ENCODE measurements around the gene SH2D7. TPM values are rescaled to one million over a fixed set of nuclear protein-coding genes. Genes with fewer than 3 reads are reported as not detected.

SH2D7 gene
- total RNA-seq, 1 experiment from 2014 or later = not detected

DNA sequence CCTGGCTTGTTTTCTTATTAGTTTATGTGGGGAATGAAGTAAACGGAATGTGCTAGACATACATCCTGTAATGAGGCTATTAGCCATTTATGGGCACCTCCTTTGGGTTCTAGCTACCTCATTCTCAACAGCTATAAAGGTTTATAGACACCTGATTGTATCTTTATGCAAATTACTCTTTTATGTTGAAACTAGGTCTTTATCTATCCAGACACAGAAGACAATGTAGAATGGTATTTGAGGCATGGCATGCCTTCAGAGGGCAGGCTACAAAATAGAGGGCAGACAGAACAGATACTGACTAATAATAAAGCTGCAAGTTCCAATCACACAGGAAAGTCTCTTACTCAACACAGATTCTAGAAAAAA is 41.9 kb upstream of the SH2D7 start:
- DNase-seq (ENCODE audit: unreplicated experiment) = no peak
- BruUV-seq (replicated peaks) = no TSS peak
- H3K36me3 Mint-ChIP-seq (ENCODE audit: insufficient read depth, unreplicated experiment) = peaks cover 29% of the 10 kb centered on the region
- H3K4me1 Mint-ChIP-seq (ENCODE audit: insufficient read depth, unreplicated experiment) = peaks cover 24% of the 10 kb centered on the region
- ChIA-PET POLR2A (no interaction called here), CTCF (interaction anchor here (0.5 to 2.4 kb wide), 4 partner anchors 31 to 83 kb away, joined by 5 to 12 read pairs (median 7); no protein-coding TSS in a partner anchor)
- intact Hi-C loops (cut with micrococcal nuclease) = no loop called here
- no peak overlapping the region for H3K4me3 Mint-ChIP-seq (ENCODE audit: unreplicated experiment)
- TF ChIP-seq, protein P1, sequence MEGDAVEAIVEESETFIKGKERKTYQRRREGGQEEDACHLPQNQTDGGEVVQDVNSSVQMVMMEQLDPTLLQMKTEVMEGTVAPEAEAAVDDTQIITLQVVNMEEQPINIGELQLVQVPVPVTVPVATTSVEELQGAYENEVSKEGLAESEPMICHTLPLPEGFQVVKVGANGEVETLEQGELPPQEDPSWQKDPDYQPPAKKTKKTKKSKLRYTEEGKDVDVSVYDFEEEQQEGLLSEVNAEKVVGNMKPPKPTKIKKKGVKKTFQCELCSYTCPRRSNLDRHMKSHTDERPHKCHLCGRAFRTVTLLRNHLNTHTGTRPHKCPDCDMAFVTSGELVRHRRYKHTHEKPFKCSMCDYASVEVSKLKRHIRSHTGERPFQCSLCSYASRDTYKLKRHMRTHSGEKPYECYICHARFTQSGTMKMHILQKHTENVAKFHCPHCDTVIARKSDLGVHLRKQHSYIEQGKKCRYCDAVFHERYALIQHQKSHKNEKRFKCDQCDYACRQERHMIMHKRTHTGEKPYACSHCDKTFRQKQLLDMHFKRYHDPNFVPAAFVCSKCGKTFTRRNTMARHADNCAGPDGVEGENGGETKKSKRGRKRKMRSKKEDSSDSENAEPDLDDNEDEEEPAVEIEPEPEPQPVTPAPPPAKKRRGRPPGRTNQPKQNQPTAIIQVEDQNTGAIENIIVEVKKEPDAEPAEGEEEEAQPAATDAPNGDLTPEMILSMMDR (IDR thresholded peaks at IDR 0.05; ENCODE audit: unreplicated experiment) = no peak
- no peaks in the 10 kb centered on the region for H3K9me3 Mint-ChIP-seq (ENCODE audit: unreplicated experiment)
- no peaks in the 10 kb centered on the region for H3K27me3 Mint-ChIP-seq (ENCODE audit: insufficient read depth, unreplicated experiment)
- H3K27ac Mint-ChIP-seq (ENCODE audit: low read depth, unreplicated experiment) = no peak overlapping the region

DNA sequence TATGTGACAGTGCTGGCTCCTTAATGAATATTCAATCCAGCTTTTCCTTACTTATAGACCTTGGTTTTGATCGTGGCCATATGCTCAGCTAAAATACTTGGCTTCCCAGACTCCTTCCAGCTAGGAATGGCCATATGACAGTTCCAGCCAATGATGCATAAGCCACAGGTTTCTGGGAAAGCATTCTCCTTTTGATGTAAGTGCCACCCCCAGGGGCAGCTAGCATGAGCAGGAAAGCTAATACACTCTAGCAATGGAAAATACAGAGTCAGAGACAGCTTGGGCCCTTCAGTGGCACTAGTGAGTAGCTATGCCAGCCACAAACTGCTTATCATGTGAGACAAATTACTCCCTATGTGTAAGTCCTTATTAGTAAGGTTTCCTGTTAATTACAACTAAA is 41.5 kb upstream of the SH2D7 start:
- POLR2A ChIA-PET = no interaction called here
- intact Hi-C loops (cut with micrococcal nuclease) = no loop called here
- Mint-ChIP-seq H3K4me1 (ENCODE audit: insufficient read depth, unreplicated experiment) (peaks cover 27% of the 10 kb centered on the region), H3K4me3 (ENCODE audit: unreplicated experiment) (no peak overlapping the region), H3K27ac (ENCODE audit: low read depth, unreplicated experiment) (no peak overlapping the region), H3K27me3 (ENCODE audit: insufficient read depth, unreplicated experiment) (no peaks in the 10 kb centered on the region), H3K36me3 (ENCODE audit: insufficient read depth, unreplicated experiment) (peaks cover 27% of the 10 kb centered on the region), H3K9me3 (ENCODE audit: unreplicated experiment) (no peaks in the 10 kb centered on the region)
- TF ChIP-seq, protein P1 (IDR thresholded peaks at IDR 0.05; ENCODE audit: unreplicated experiment) = no peak
- CTCF ChIA-PET = interaction anchor here (0.5 to 2.4 kb wide), 6 partner anchors 32 to 190 kb away, joined by 4 to 12 read pairs (median 5); no protein-coding TSS in a partner anchor
- no TSS peak for BruUV-seq (replicated peaks)
- no peak for DNase-seq (ENCODE audit: unreplicated experiment)

DNA sequence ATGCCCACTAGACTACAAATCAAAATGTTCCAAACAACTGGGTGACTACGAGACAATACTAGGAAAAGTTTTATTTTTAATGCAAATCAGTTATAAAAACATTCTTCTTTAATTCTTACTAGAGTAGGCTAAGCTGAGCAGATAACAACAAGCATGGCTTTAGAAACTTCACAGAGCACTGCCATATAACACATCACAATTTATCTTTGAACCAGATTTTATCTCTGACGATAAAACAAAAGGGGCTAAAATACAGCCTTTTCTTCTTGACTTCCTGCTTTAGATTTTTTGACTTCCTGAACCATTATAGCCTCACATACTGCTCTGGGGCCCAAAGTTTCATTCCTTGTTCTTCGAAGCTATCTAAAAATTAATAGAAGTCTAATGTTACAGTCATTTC is 40.8 kb upstream of the SH2D7 start:
- Mint-ChIP-seq H3K27me3 (ENCODE audit: insufficient read depth, unreplicated experiment) (no peaks in the 10 kb centered on the region), H3K4me1 (ENCODE audit: insufficient read depth, unreplicated experiment) (peaks cover 33% of the 10 kb centered on the region), H3K9me3 (ENCODE audit: unreplicated experiment) (no peaks in the 10 kb centered on the region), H3K36me3 (ENCODE audit: insufficient read depth, unreplicated experiment) (peaks cover 23% of the 10 kb centered on the region), H3K27ac (ENCODE audit: low read depth, unreplicated experiment) (no peak overlapping the region), H3K4me3 (ENCODE audit: unreplicated experiment) (no peak overlapping the region)
- TF ChIP-seq, protein P1 (IDR thresholded peaks at IDR 0.05; ENCODE audit: unreplicated experiment) = no peak
- POLR2A ChIA-PET = interaction anchor here (0.6 to 1.6 kb wide), 2 partner anchors 17 to 248 kb away, joined by 3 to 4 read pairs; no protein-coding TSS in a partner anchor
- intact Hi-C loops (cut with micrococcal nuclease) = no loop called here
- DNase-seq (ENCODE audit: unreplicated experiment) = no peak
- no TSS peak for BruUV-seq (replicated peaks)
- CTCF ChIA-PET = interaction anchor here (1.0 to 2.4 kb wide), 4 partner anchors 57 to 189 kb away, joined by 4 to 12 read pairs (median 6); no protein-coding TSS in a partner anchor

DNA sequence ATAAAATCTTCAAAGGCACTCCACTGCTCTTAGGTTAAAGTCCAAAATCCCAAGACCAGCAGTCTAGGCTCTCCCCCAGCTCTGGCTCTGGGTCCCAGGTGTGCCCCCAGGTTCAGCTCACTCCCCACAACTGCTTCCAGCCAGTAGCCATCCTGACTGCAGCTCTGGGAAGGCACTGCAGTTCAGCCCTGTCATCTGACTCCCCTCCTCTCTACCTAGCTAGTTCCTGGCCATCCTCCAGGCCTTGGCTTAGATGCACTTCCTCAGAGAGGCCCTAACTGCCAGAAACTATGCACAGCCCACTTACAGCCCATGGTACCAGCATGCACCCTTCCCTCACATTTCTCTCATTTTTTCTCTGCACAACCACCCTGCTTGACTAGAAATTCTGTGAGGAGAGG is 40.4 kb upstream of the SH2D7 start:
- Mint-ChIP-seq H3K4me1 (ENCODE audit: insufficient read depth, unreplicated experiment) (peaks cover 33% of the 10 kb centered on the region), H3K36me3 (ENCODE audit: insufficient read depth, unreplicated experiment) (peaks cover 23% of the 10 kb centered on the region), H3K4me3 (ENCODE audit: unreplicated experiment) (no peak overlapping the region), H3K27ac (ENCODE audit: low read depth, unreplicated experiment) (peak overlapping the region; percentile 59), H3K27me3 (ENCODE audit: insufficient read depth, unreplicated experiment) (no peaks in the 10 kb centered on the region), H3K9me3 (ENCODE audit: unreplicated experiment) (no peaks in the 10 kb centered on the region)
- ChIA-PET CTCF (interaction anchor here (1.1 to 2.4 kb wide), 3 partner anchors 56 to 93 kb away, joined by 4 to 12 read pairs (median 9); no protein-coding TSS in a partner anchor), POLR2A (interaction anchor here (0.6 to 1.6 kb wide), 2 partner anchors 17 to 248 kb away, joined by 3 to 4 read pairs; no protein-coding TSS in a partner anchor)
- peak; percentile 33 for DNase-seq (ENCODE audit: unreplicated experiment)
- TF ChIP-seq, protein P1 (IDR thresholded peaks at IDR 0.05; ENCODE audit: unreplicated experiment) = no peak
- intact Hi-C loops (cut with micrococcal nuclease) = no loop called here
- BruUV-seq (replicated peaks) = TSS peak; percentile 17

Data from MCF 10A (cell line).